H1 (cell line): ENCODE measurements around the gene GCNT1. TPM values are rescaled to one million over a fixed set of nuclear protein-coding genes. Genes with fewer than 3 reads are reported as not detected.
"Not testable (repeated sequence)": the region's sequence is repeated elsewhere in the genome, so short reads cannot be mapped to it uniquely, and the experiment has no call there.

Source experiments
- CTCF ChIA-PET: fragments of 300-600 bp; sonication (Branson Sonifier 250); formaldehyde crosslinking; loops from one replicate; lab custom pipeline; 2021; ENCODE audit not compliant: partially characterized antibody; lab: Charles Lee
- POLR2A ChIA-PET: fragments of 300-600 bp; sonication (Branson Sonifier 250); formaldehyde crosslinking; loops from one replicate; lab custom pipeline; 2021; ENCODE audit warnings: inconsistent platforms; ENCODE audit not compliant: partially characterized antibody; lab: Charles Lee
- DNase-seq, 2 experiments: peaks; one replicate each; pipeline versions ENCODE4 v3.0.0 to v3.0.0-alpha.2; 2010 to 2022; ENCODE audit warnings: low spot score in 2 of 2, low read depth in 1 of 2, mixed read lengths in 1 of 2
- FAIRE-seq: peaks from 2 replicates; lab custom pipeline; 2011; peaks lifted over from hg19 to GRCh38; lab: Jason Lieb, UNC
- H2AFZ ChIP-seq: 2 replicates; pipeline ENCODE4 v1.8.1; 2012; ENCODE audit warnings: low read length, inconsistent platforms
- H2AK5ac ChIP-seq: 2 replicates; pipeline ENCODE4 v1.6.1; 2013; ENCODE audit warnings: low read depth, low read length
- H2BK120ac ChIP-seq: replicated peaks from 2 replicates; pipeline ENCODE3; 2013; ENCODE audit warnings: low read depth, low read length, inconsistent platforms
- H2BK12ac ChIP-seq: 2 replicates; pipeline ENCODE4 v1.6.1; 2013; ENCODE audit warnings: low read depth, low read length
- H2BK15ac ChIP-seq: 2 replicates; pipeline ENCODE4 v1.6.1; 2013; ENCODE audit warnings: low read length
- H2BK20ac ChIP-seq: 2 replicates; pipeline ENCODE4 v1.6.1; 2013; ENCODE audit warnings: low read length
- H2BK5ac ChIP-seq: 2 replicates; pipeline ENCODE4 v1.6.1; 2013; ENCODE audit warnings: low read depth, low read length
- H3K14ac ChIP-seq: 2 replicates; pipeline ENCODE4 v1.6.1; 2013; ENCODE audit warnings: inconsistent platforms; ENCODE audit not compliant: insufficient read length
- H3K18ac ChIP-seq: 2 replicates; pipeline ENCODE4 v1.6.1; 2013; ENCODE audit warnings: low read length; ENCODE audit errors: extremely low read depth
- H3K23ac ChIP-seq: 2 replicates; pipeline ENCODE4 v1.6.1; 2013; ENCODE audit warnings: inconsistent platforms; ENCODE audit not compliant: insufficient read length
- H3K23me2 ChIP-seq: 2 replicates; pipeline ENCODE4 v1.6.1; 2013; ENCODE audit warnings: low read depth, low read length
- H3K27ac ChIP-seq: 2 replicates; pipeline ENCODE4 v1.6.1; 2011; ENCODE audit warnings: low read depth, low read length, inconsistent platforms
- H3K27me3 ChIP-seq, 4 experiments: replicated peaks in 1 of 4; 1 replicate in 1 of 4; 2 replicates in 3 of 4; pipeline versions ENCODE4 v1.6.1 to v1.8.1; 2011 to 2013; ENCODE audit warnings: low read length in 3 of 4, mild to moderate bottlenecking in 3 of 4, inconsistent platforms in 2 of 4, mixed read lengths in 2 of 4, moderate library complexity in 1 of 4; ENCODE audit not compliant: control insufficient read depth in 3 of 4, insufficient read depth in 3 of 4; ENCODE audit errors: extremely low read depth in 1 of 4
- H3K36me3 ChIP-seq, 4 experiments: 2 replicates each; pipeline versions ENCODE4 v1.6.1 to v1.8.1; 2011 to 2013; ENCODE audit warnings: mild to moderate bottlenecking in 4 of 4, low read length in 3 of 4, moderate library complexity in 2 of 4, control low read depth in 1 of 4, inconsistent platforms in 1 of 4; ENCODE audit not compliant: insufficient read depth in 4 of 4, control insufficient read depth in 2 of 4
- H3K4ac ChIP-seq: replicated peaks from 2 replicates; pipeline ENCODE3; 2013; ENCODE audit warnings: low read length, low read depth, mixed read lengths, inconsistent platforms; ENCODE audit not compliant: insufficient read length
- H3K4me1 ChIP-seq, 4 experiments: replicated peaks in 1 of 4; 1 replicate in 1 of 4; 2 replicates in 3 of 4; pipeline versions ENCODE4 v1.6.1 to v1.8.1; 2011 to 2013; ENCODE audit warnings: low read length in 3 of 4, inconsistent platforms in 2 of 4, mixed read lengths in 1 of 4; ENCODE audit not compliant: insufficient read depth in 4 of 4, control insufficient read depth in 3 of 4
- H3K4me2 ChIP-seq, 2 experiments: 2 replicates each; pipeline versions ENCODE4 v1.6.1 to v1.8.1; 2011 to 2013; ENCODE audit warnings: low read depth in 2 of 2, low read length in 2 of 2, control low read depth in 1 of 2, inconsistent platforms in 1 of 2, mild to moderate bottlenecking in 1 of 2; ENCODE audit not compliant: insufficient read depth in 1 of 2
- H3K4me3 ChIP-seq, 4 experiments: fragments of 200-600, 300-600 bp in 1 of 4; sonication (generic), shearing (Covaris generic), sonication (Bioruptor Twin) in 1 of 4; 2 replicates each; pipeline versions ENCODE4 v1.5.1 to v1.8.1; 2011 to 2016; ENCODE audit warnings: low read length in 4 of 4, low read depth in 3 of 4, control low read depth in 2 of 4, inconsistent platforms in 2 of 4, mild to moderate bottlenecking in 2 of 4, mixed read lengths in 1 of 4, moderate library complexity in 1 of 4; ENCODE audit not compliant: insufficient read depth in 2 of 4; ENCODE audit errors: extremely low read depth in 1 of 4
- H3K56ac ChIP-seq: replicated peaks from 2 replicates; pipeline ENCODE3; 2013; ENCODE audit warnings: low read depth, mild to moderate bottlenecking, mixed read lengths, low read length, inconsistent platforms; ENCODE audit not compliant: insufficient read length
- H3K79me1 ChIP-seq: 2 replicates; pipeline ENCODE4 v1.6.1; 2013; ENCODE audit warnings: low read depth, low read length, control low read depth
- H3K79me2 ChIP-seq, 2 experiments: 2 replicates each; pipeline versions ENCODE4 v1.6.1 to v1.8.1; 2012 to 2013; ENCODE audit warnings: low read length in 2 of 2, mild to moderate bottlenecking in 2 of 2, inconsistent platforms in 1 of 2; ENCODE audit not compliant: insufficient read depth in 2 of 2, control insufficient read depth in 1 of 2
- H3K9ac ChIP-seq, 4 experiments: replicated peaks in 1 of 4; 1 replicate in 1 of 4; 2 replicates in 3 of 4; pipeline versions ENCODE4 v1.6.1 to v1.8.1; 2011 to 2013; ENCODE audit warnings: low read depth in 3 of 4, low read length in 3 of 4, control low read depth in 2 of 4, mild to moderate bottlenecking in 2 of 4, moderate library complexity in 2 of 4, inconsistent platforms in 1 of 4; ENCODE audit errors: extremely low read depth in 1 of 4
- H3K9me3 ChIP-seq, 2 experiments: 2 replicates each; pipeline versions ENCODE4 v1.6.1 to v1.8.1; 2012 to 2013; ENCODE audit warnings: mild to moderate bottlenecking in 2 of 2, moderate library complexity in 2 of 2, control low read depth in 1 of 2, inconsistent platforms in 1 of 2, low read depth in 1 of 2, low read length in 1 of 2, mixed read lengths in 1 of 2; ENCODE audit not compliant: insufficient read depth in 2 of 2
- H4K20me1 ChIP-seq, 2 experiments: replicated peaks in 1 of 2; 2 replicates each; pipeline versions ENCODE3 to v1.8.1; 2011 to 2013; ENCODE audit warnings: inconsistent platforms in 2 of 2, low read length in 2 of 2, mild to moderate bottlenecking in 1 of 2; ENCODE audit not compliant: insufficient read depth in 2 of 2, control insufficient read depth in 1 of 2
- H4K5ac ChIP-seq: 2 replicates; pipeline ENCODE4 v1.6.1; 2013; ENCODE audit warnings: low read length, low read depth, mixed read lengths, inconsistent platforms; ENCODE audit not compliant: insufficient read length
- H4K8ac ChIP-seq: 2 replicates; pipeline ENCODE4 v1.8.0; 2013; ENCODE audit warnings: mild to moderate bottlenecking, moderate library complexity, low read length, inconsistent platforms; ENCODE audit not compliant: insufficient read depth; ENCODE audit errors: extremely low read depth
- H4K91ac ChIP-seq: replicated peaks from 2 replicates; pipeline ENCODE3; 2013; ENCODE audit warnings: low read length, mixed read lengths, inconsistent platforms; ENCODE audit not compliant: insufficient read length
- WGBS, 2 experiments: shearing (Covaris generic) in 1 of 2; methylation state at CpG; one replicate each; pipeline versions ENCODE4 v1.1.6 to v1.1.7; 2013 to 2015; ENCODE audit warnings: low lambda C conversion rate in 2 of 2, mixed read lengths in 2 of 2, inconsistent platforms in 1 of 2, low coverage in 1 of 2, missing lambda C conversion rate in 1 of 2; ENCODE audit not compliant: insufficient replicate concordance in 2 of 2, insufficient coverage in 1 of 2, insufficient read length in 1 of 2; ENCODE audit errors: extremely low coverage in 1 of 2, missing lambda C conversion rate in 1 of 2; 5-methylcytosine and 5-hydroxymethylcytosine counted together
- polyA plus RNA-seq, 7 experiments: library from polyadenylated mRNA; depleted of rRNA in 3 of 7; stranded (reverse) in 5 of 7; unstranded in 2 of 7; fragments of >200 nt in 5 of 7; fragments of 200-250 nt in 2 of 7; gene quantifications; 1 replicate in 5 of 7; 2 replicates in 1 of 7; 4 replicates in 1 of 7; pipeline versions ENCODE4 v1.2.1 to v1.2.3, GENCODE V29; 2011 to 2013; ENCODE audit warnings: missing spikeins in 2 of 7, mixed read lengths in 2 of 7
- total RNA-seq: library from RNA; stranded (reverse); fragmentation: NEBNext Ultra II Directional; extraction: Animal tissue kit (Norgen Biotek cat#: 25700); gene quantifications from 2 replicates; pipeline ENCODE4 v1.2.1, GENCODE V29; 2021

The GCNT1 gene
- total and polyA plus RNA-seq, 2 of the 8 experiments (the other 6 are each of a cell fraction or from before 2014, with no cell fraction given): 13.0 to 16.5 TPM

DNA sequence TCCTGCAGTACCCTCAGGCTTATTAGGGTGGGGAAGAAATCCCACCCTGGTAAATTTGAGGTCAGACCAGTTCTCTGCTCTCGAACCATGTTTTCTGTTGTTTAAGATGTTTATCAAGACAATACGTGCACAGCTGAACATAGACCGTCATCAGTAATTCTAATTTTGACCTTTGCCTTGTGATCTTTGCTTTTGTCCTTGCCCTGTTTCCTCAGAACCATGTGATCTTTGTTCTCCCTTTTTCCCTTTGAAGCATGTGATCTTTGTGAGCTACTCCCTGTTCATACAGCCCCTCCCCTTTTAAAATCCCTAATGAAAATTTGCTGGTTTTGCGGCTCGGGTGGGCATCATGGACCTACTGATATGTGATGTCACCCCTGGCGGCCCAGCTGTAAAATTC lies 24.1 kb upstream of the GCNT1 start:
- H2BK120ac ChIP-seq, H3K4ac ChIP-seq, H3K79me1 ChIP-seq, H3K4me1 ChIP-seq, H3K56ac ChIP-seq, H3K23me2 ChIP-seq, H3K23ac ChIP-seq, H3K4me3 ChIP-seq, H3K9me3 ChIP-seq, H2BK20ac ChIP-seq, POLR2A ChIA-PET, H2AFZ ChIP-seq, H3K4me2 ChIP-seq, H3K14ac ChIP-seq, H3K9ac ChIP-seq, H3K18ac ChIP-seq, H3K36me3 ChIP-seq, H3K27ac ChIP-seq, H2BK15ac ChIP-seq, FAIRE-seq, H3K27me3 ChIP-seq, H4K8ac ChIP-seq, H4K91ac ChIP-seq, H4K20me1 ChIP-seq, H2AK5ac ChIP-seq, H2BK5ac ChIP-seq, H2BK12ac ChIP-seq, DNase-seq, H3K79me2 ChIP-seq, H4K5ac ChIP-seq: not testable (repeated sequence)
- WGBS, 2 experiments: 88% methylated on average over 6 of the region's 6 CpGs; no CpG with 5 or more reads in 1 of the 2 experiments
- CTCF ChIA-PET: interaction anchor here (0.9 to 4.1 kb wide), 2 partner anchors 9 to 14 kb away, joined by 4 to 23 read pairs; no protein-coding TSS in a partner anchor
